ENCODE measurements around the gene SHISA6.

Gene SHISA6

GRCh38 chr17:11438673-11439072, 197.7 kb downstream of the SHISA6 start:
- no peak overlapping the region for H3K4me3 ChIP-seq
- intact Hi-C loops (cut with DNase I; ENCODE audit: low total_unique reads) = no loop called here
- H3K36me3 ChIP-seq = no peaks in the 10 kb centered on the region
- no peak overlapping the region for H3K27ac ChIP-seq
- no peaks in the 10 kb centered on the region for H3K4me1 ChIP-seq
- DNase-seq = no peak
- no peak for TF ChIP-seq CTCF (IDR thresholded peaks at IDR 0.05)
- no peaks in the 10 kb centered on the region for H3K9me3 ChIP-seq
- no peaks in the 10 kb centered on the region for H3K27me3 ChIP-seq

- DNase-seq = no peak
- H3K4me1 ChIP-seq = no peaks in the 10 kb centered on the region
- no peaks in the 10 kb centered on the region for H3K27me3 ChIP-seq
- TF ChIP-seq CTCF (IDR thresholded peaks at IDR 0.05) = no peak
- no peaks in the 10 kb centered on the region for H3K9me3 ChIP-seq
- H3K4me3 ChIP-seq = no peak overlapping the region
- H3K36me3 ChIP-seq = no peaks in the 10 kb centered on the region
- H3K27ac ChIP-seq = no peak overlapping the region
- intact Hi-C loops (cut with DNase I; ENCODE audit: low total_unique reads) = no loop called here
These were observed 200.0 kb downstream of the SHISA6 start for GRCh38 chr17:11441004-11441403.

GRCh38 chr17:11446316-11446715, 205.3 kb downstream of the SHISA6 start:
- no peak for TF ChIP-seq CTCF (IDR thresholded peaks at IDR 0.05)
- Histone ChIP-seq H3K9me3 (no peaks in the 10 kb centered on the region), H3K4me3 (no peak overlapping the region), H3K27ac (no peak overlapping the region), H3K27me3 (no peaks in the 10 kb centered on the region), H3K36me3 (no peaks in the 10 kb centered on the region), H3K4me1 (no peaks in the 10 kb centered on the region)
- DNase-seq = no peak
- intact Hi-C loops (cut with DNase I; ENCODE audit: low total_unique reads) = no loop called here

- no peak for DNase-seq
- no peaks in the 10 kb centered on the region for H3K27me3 ChIP-seq
These were observed 213.1 kb downstream of the SHISA6 start for GRCh38 chr17:11454096-11454495.

GRCh38 chr17:11458279-11458678, 217.3 kb downstream of the SHISA6 start:
- Histone ChIP-seq H3K9me3 (no peaks in the 10 kb centered on the region), H3K36me3 (no peaks in the 10 kb centered on the region), H3K4me1 (no peaks in the 10 kb centered on the region), H3K4me3 (no peak overlapping the region), H3K27ac (no peak overlapping the region), H3K27me3 (no peaks in the 10 kb centered on the region)
- DNase-seq = no peak
- TF ChIP-seq CTCF (IDR thresholded peaks at IDR 0.05) = no peak
- intact Hi-C loops (cut with DNase I; ENCODE audit: low total_unique reads) = no loop called here

More at GRCh38 chr17:11454096-11454495, 213.1 kb downstream of the SHISA6 start:
- no peaks in the 10 kb centered on the region for H3K4me1 ChIP-seq
- no peak overlapping the region for H3K27ac ChIP-seq
- intact Hi-C loops (cut with DNase I; ENCODE audit: low total_unique reads) = no loop called here
- no peaks in the 10 kb centered on the region for H3K36me3 ChIP-seq
- no peak overlapping the region for H3K4me3 ChIP-seq
- no peak for TF ChIP-seq CTCF (IDR thresholded peaks at IDR 0.05)
- no peaks in the 10 kb centered on the region for H3K9me3 ChIP-seq

GRCh38 chr17:11459861-11460331, 218.9 kb downstream of the SHISA6 start:
- DNase-seq = no peak
- H3K4me1 ChIP-seq = no peaks in the 10 kb centered on the region
- H3K9me3 ChIP-seq = no peaks in the 10 kb centered on the region
- H3K27ac ChIP-seq = no peak overlapping the region
- H3K27me3 ChIP-seq = no peaks in the 10 kb centered on the region
- intact Hi-C loops (cut with DNase I; ENCODE audit: low total_unique reads) = no loop called here
- no peak for TF ChIP-seq CTCF (IDR thresholded peaks at IDR 0.05)
- no peaks in the 10 kb centered on the region for H3K36me3 ChIP-seq
- H3K4me3 ChIP-seq = no peak overlapping the region
